GM12891 (cell line): ENCODE measurements around the gene CYP27B1.

Experiments
- POLR2A ChIP-seq: IDR thresholded peaks from 2 replicates; pipeline ENCODE4 v1.6.1; 2011; ENCODE audit warnings: low read depth, low read length, control low read depth
- POLR2AphosphoS5 ChIP-seq: IDR thresholded peaks from 2 replicates; pipeline ENCODE4 v1.6.1; 2011; ENCODE audit warnings: low read depth, low read length, control low read depth
- POU2F2 ChIP-seq: IDR thresholded peaks from 2 replicates; pipeline ENCODE4 v1.6.1; 2011; ENCODE audit warnings: low read depth, mild to moderate bottlenecking, control low read depth, low read length, moderate library complexity
- SPI1 ChIP-seq: IDR thresholded peaks from 2 replicates; pipeline ENCODE4 v1.6.1; 2011; ENCODE audit warnings: low read depth, low read length, control low read depth
- TAF1 ChIP-seq: IDR thresholded peaks from 2 replicates; pipeline ENCODE4 v1.6.1; 2011; ENCODE audit warnings: low read depth, low read length, control low read depth

DNA sequence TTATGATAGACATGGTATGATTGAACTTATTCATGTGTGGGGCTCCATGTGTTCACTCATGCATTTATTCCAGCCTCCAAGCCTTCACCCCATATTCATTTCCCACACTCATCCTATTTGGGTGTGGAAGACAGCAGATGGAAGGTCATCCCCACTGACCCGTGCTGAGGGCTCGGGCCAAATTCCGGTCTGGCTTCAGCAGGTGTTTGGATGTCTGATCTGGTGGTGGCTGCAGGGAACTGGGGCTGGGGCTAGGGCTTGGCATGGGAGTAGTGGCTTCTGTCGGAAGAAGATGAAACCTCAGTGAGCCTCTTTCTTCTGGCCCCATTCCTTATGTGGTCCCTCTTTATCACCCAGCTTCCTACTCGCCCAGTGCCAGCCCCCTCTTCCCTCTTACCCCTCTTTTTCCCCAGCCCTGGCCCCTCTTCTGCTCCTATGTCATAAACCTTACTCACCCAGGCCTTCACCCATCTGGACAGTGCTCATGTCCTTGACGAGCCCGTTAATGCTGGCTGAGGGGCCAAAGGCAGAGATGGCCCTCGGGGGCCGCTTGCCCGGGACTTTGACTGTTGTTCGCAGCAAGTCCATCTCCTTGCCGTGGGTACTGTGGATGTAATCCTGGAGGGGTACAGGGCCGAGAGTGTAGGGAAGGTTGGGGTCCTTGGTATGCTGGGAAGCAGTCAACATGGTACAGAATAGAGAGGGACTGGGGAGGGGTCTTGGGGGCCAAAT lies 36.4 kb downstream of the CYP27B1 start:
- TF ChIP-seq POLR2A (no peak), POLR2AphosphoS5 (no peak), POU2F2 (no peak), SPI1 (no peak), TAF1 (no peak)
